Measurements from ENCODE around the gene ALB.

DNA sequence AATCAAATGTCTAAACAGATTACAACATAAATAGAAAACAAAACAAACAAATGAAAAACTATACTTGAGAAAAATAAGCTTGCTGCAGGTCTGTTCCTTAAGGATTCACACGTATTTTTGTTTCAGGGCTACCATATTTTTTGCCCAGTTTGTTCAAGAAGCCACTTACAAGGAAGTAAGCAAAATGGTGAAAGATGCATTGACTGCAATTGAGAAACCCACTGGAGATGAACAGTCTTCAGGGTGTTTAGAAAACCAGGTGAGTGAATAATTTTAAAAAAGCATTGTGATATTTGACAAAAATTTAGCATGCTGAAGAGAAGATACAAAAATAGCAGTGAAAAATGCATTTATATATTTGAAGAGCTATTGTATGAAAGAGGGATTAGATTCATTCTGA is 34.0 kb downstream of the ALB start:
- TF ChIP-seq POLR2AphosphoS5 (IDR thresholded peaks at IDR 0.05; ENCODE audit: borderline replicate concordance, low read depth, low read length) (no peak), EZH2 (IDR thresholded peaks at IDR 0.05) (no peak), FOXP2 (optimal IDR thresholded peaks at IDR 0.05; ENCODE audit: control extremely low read depth, extremely low read length, insufficient read depth) (no peak)

All from SK-N-MC (cell line).